HepG2 (cell line): ENCODE results near the gene ZDHHC6. TPM values are rescaled to one million over a fixed set of nuclear protein-coding genes. Genes with fewer than 3 reads are reported as not detected.

Experiments used
- CERS6 ChIP-seq: sonication (generic); formaldehyde crosslinking; IDR thresholded peaks from 2 replicates; pipeline ENCODE4 v1.5.0; 2020; ENCODE audit warnings: missing genetic modification reagents
- KMT2A ChIP-seq: sonication (generic); formaldehyde crosslinking; IDR thresholded peaks from 2 replicates; pipeline ENCODE4 v1.4.0; 2020; ENCODE audit warnings: missing genetic modification reagents
- SAFB2 ChIP-seq: sonication (generic); formaldehyde crosslinking; IDR thresholded peaks from 2 replicates; pipeline ENCODE4 v1.5.1; 2020; ENCODE audit warnings: missing genetic modification reagents, low read depth, mild to moderate bottlenecking, borderline replicate concordance
- SPEN ChIP-seq: sonication (generic); formaldehyde crosslinking; IDR thresholded peaks from 2 replicates; pipeline ENCODE4 v1.5.1; 2020; ENCODE audit warnings: low read depth, mild to moderate bottlenecking, missing genetic modification reagents
- ZNF709 ChIP-seq: sonication (generic); formaldehyde crosslinking; IDR thresholded peaks from 2 replicates; pipeline ENCODE4 v1.5.0; 2020; ENCODE audit warnings: mild to moderate bottlenecking, missing genetic modification reagents
- polyA plus RNA-seq, 8 experiments: library from polyadenylated mRNA; depleted of rRNA in 3 of 8; stranded (reverse) in 7 of 8; unstranded in 1 of 8; fragments of >200 nt; fragmentation: Illumina TruSeq in 4 of 8; extraction: Trizol in 4 of 8; gene quantifications; 2 replicates each; pipeline versions ENCODE4 v1.2.1 to v1.2.3, GENCODE V29; 2011 to 2016; ENCODE audit warnings: low read depth in 4 of 8, missing spikeins in 1 of 8, mixed read lengths in 1 of 8; ENCODE audit not compliant: insufficient read depth in 1 of 8
- total RNA-seq, 5 experiments: library from RNA; depleted of rRNA; stranded (reverse); fragments of >200 nt; fragmentation: Illumina TruSeq; extraction: Trizol; gene quantifications; 2 replicates each; pipeline ENCODE4 v1.2.3, GENCODE V29; 2016; ENCODE audit warnings: low read depth in 1 of 5
- TF ChIP-seq, protein P1 (sequence below): sonication (generic); formaldehyde crosslinking; IDR thresholded peaks from 2 replicates; pipeline ENCODE4 v1.5.0; 2020; ENCODE audit warnings: mild to moderate bottlenecking, missing genetic modification reagents, borderline replicate concordance

The ZDHHC6 gene
- total and polyA plus RNA-seq, 2 of the 13 experiments (the other 11 are each of a cell fraction or from before 2014, with no cell fraction given) = 20.9 to 49.4 TPM

- TF ChIP-seq, protein P1, sequence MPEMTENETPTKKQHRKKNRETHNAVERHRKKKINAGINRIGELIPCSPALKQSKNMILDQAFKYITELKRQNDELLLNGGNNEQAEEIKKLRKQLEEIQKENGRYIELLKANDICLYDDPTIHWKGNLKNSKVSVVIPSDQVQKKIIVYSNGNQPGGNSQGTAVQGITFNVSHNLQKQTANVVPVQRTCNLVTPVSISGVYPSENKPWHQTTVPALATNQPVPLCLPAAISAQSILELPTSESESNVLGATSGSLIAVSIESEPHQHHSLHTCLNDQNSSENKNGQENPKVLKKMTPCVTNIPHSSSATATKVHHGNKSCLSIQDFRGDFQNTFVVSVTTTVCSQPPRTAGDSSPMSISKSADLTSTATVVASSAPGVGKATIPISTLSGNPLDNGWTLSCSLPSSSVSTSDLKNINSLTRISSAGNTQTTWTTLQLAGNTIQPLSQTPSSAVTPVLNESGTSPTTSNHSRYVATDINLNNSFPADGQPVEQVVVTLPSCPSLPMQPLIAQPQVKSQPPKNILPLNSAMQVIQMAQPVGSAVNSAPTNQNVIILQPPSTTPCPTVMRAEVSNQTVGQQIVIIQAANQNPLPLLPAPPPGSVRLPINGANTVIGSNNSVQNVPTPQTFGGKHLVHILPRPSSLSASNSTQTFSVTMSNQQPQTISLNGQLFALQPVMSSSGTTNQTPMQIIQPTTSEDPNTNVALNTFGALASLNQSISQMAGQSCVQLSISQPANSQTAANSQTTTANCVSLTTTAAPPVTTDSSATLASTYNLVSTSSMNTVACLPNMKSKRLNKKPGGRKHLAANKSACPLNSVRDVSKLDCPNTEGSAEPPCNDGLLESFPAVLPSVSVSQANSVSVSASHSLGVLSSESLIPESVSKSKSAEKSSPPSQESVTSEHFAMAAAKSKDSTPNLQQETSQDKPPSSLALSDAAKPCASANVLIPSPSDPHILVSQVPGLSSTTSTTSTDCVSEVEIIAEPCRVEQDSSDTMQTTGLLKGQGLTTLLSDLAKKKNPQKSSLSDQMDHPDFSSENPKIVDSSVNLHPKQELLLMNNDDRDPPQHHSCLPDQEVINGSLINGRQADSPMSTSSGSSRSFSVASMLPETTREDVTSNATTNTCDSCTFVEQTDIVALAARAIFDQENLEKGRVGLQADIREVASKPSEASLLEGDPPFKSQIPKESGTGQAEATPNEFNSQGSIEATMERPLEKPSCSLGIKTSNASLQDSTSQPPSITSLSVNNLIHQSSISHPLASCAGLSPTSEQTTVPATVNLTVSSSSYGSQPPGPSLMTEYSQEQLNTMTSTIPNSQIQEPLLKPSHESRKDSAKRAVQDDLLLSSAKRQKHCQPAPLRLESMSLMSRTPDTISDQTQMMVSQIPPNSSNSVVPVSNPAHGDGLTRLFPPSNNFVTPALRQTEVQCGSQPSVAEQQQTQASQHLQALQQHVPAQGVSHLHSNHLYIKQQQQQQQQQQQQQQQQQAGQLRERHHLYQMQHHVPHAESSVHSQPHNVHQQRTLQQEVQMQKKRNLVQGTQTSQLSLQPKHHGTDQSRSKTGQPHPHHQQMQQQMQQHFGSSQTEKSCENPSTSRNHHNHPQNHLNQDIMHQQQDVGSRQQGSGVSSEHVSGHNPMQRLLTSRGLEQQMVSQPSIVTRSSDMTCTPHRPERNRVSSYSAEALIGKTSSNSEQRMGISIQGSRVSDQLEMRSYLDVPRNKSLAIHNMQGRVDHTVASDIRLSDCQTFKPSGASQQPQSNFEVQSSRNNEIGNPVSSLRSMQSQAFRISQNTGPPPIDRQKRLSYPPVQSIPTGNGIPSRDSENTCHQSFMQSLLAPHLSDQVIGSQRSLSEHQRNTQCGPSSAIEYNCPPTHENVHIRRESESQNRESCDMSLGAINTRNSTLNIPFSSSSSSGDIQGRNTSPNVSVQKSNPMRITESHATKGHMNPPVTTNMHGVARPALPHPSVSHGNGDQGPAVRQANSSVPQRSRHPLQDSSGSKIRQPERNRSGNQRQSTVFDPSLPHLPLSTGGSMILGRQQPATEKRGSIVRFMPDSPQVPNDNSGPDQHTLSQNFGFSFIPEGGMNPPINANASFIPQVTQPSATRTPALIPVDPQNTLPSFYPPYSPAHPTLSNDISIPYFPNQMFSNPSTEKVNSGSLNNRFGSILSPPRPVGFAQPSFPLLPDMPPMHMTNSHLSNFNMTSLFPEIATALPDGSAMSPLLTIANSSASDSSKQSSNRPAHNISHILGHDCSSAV (CRISPR knock-in tag) = no peak
- TF ChIP-seq KMT2A (CRISPR knock-in tag) = no peak
- no peak for TF ChIP-seq SAFB2 (CRISPR knock-in tag)
- TF ChIP-seq SPEN (CRISPR knock-in tag) = no peak
- TF ChIP-seq CERS6 (CRISPR knock-in tag) = no peak
- TF ChIP-seq ZNF709 = no peak
- TF ChIP-seq, all 625 proteins: peak for 0
Measured at GRCh38 chr10:112438356-112438755, 8.4 kb downstream of the ZDHHC6 start (continued).
